Lower leg skin (tissue), 4 donors: ENCODE measurements around the gene RCN2. TPM values are rescaled to one million over a fixed set of nuclear protein-coding genes. Genes with fewer than 3 reads are reported as not detected.

Experiments used
- DNase-seq, 2 donors: peaks; one replicate each; pipeline ENCODE4 v3.0.0-alpha.2; 2019; ENCODE audit warnings: low spot score in 2 of 2
- H3K4me3 ChIP-seq: fragments of 200-600 bp; sonication (generic); 2 replicates; pipeline ENCODE4 v1.5.1; 2017; ENCODE audit warnings: mild to moderate bottlenecking, low read depth; ENCODE audit not compliant: poor library complexity, severe bottlenecking
- POLR2A ChIP-seq, 2 donors: fragments of 450-650 bp; IDR thresholded peaks; one replicate each; pipeline ENCODE4 v1.6.1; 2016 to 2017; ENCODE audit warnings: antibody characterized with exemption in 2 of 2, mild to moderate bottlenecking in 1 of 2, moderate library complexity in 1 of 2
- WGBS, 2 donors: methylation state at CpG; one replicate each; pipeline ENCODE4 v1.1.5; 2018; 5-methylcytosine and 5-hydroxymethylcytosine counted together
- intact Hi-C: fragments of 100-400 bp; cut with DNase I; formaldehyde crosslinking; loops from one replicate; pipeline ENCODE4 v1.15.0; 2023; ENCODE audit warnings: low total_unique reads
- total RNA-seq, 4 donors: library from RNA; depleted of rRNA; stranded (reverse); fragments of >200 nt; gene quantifications; one replicate each; pipeline ENCODE4 v1.1.0, GENCODE V29; 2016
- TF ChIP-seq, protein P1 (sequence below), 3 donors: fragments of 450-650 bp; IDR thresholded peaks; one replicate each; pipeline ENCODE4 v1.5.1; 2016; ENCODE audit warnings: antibody characterized with exemption in 3 of 3, mild to moderate bottlenecking in 3 of 3, moderate library complexity in 2 of 3

The RCN2 gene
- total RNA-seq, 4 donors from 2014 or later, result 21.4 to 29.2 (median 23.8) TPM

DNA sequence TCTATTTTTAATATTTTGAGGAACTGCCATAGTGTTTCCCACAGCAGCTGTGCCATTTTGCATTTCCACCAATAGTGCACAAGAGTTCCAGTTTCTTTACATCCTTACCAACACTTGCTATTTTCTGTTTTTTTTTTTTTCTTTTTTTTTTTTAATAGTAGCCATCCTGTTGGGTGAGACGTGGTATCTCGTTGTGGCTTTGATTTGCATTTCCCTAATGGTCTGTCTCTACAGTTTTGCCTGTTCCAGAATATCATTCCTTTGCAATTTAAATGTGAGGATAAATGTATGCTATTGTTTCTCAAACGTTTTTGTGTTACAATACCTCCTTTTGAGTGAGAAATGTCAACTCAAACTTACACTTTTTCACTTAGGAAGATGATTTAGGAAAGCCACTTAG, 22.4 kb downstream of the RCN2 start:
- TF ChIP-seq, protein P1, sequence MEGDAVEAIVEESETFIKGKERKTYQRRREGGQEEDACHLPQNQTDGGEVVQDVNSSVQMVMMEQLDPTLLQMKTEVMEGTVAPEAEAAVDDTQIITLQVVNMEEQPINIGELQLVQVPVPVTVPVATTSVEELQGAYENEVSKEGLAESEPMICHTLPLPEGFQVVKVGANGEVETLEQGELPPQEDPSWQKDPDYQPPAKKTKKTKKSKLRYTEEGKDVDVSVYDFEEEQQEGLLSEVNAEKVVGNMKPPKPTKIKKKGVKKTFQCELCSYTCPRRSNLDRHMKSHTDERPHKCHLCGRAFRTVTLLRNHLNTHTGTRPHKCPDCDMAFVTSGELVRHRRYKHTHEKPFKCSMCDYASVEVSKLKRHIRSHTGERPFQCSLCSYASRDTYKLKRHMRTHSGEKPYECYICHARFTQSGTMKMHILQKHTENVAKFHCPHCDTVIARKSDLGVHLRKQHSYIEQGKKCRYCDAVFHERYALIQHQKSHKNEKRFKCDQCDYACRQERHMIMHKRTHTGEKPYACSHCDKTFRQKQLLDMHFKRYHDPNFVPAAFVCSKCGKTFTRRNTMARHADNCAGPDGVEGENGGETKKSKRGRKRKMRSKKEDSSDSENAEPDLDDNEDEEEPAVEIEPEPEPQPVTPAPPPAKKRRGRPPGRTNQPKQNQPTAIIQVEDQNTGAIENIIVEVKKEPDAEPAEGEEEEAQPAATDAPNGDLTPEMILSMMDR (IDR thresholded peaks at IDR 0.05), result no peak
- no peak for TF ChIP-seq POLR2A (IDR thresholded peaks at IDR 0.05)
- intact Hi-C loops, result no loop called here
- DNase-seq, result no peak
- WGBS, 2 donors, result 41 to 57% methylated on average over 3 of the region's 3 CpGs
- H3K4me3 ChIP-seq, result no peak overlapping the region

- no peak for TF ChIP-seq POLR2A (IDR thresholded peaks at IDR 0.05)
- TF ChIP-seq, protein P1 (IDR thresholded peaks at IDR 0.05), result no peak
- H3K4me3 ChIP-seq, result no peak overlapping the region
- no peak for DNase-seq
- intact Hi-C loops, result no loop called here
- WGBS, 2 donors, result 50 to 55% methylated on average over 2 of the region's 2 CpGs
Observed at GRCh38 chr15:76954744-76955143, 23.2 kb downstream of the RCN2 start.

DNA sequence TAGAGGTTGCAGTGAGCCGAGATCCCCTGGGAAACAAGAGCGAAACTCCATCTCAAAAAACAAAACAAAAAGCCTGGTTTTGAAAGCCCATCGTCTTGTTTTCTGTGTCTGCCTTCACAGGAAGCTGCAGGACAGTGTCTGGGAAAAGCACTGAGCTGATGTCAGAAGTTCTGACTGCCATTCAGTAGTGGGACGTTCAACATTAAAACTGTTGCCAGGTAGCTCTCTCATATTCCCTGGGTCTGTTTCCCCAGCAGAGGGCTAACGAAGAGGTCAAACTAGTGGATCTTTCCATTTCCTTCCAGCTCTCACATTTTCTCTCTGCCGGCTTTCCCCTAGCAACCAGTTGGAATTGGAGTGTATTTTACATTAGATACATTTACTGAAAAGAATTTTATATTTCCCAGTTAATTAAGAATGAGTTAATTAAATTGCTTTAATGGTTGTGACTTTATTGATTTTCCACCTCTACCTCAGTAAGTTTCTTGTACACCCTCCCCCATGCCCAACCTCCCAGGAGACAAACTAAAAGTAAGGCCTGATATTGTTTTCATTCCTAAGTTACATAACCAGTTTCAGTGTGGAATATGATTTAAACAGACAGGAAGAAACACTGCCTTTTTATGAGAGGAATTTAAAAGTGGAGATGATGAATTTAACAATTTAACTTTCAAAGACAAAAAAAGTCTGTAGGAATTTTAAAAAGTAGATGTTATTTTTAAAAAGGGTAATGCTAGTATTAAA, 29.9 kb downstream of the RCN2 start:
- no peak overlapping the region for H3K4me3 ChIP-seq
- no peak for TF ChIP-seq POLR2A (IDR thresholded peaks at IDR 0.05)
- TF ChIP-seq, protein P1 (IDR thresholded peaks at IDR 0.05), result no peak
- no peak for DNase-seq
- 68 to 75% methylated on average over 6 of the region's 6 CpGs for WGBS, 2 donors
- intact Hi-C loops, result no loop called here

GRCh38 chr15:76962337-76963013, 30.9 kb downstream of the RCN2 start:
- intact Hi-C loops, result no loop called here
- H3K4me3 ChIP-seq, result no peak overlapping the region
- WGBS, 2 donors, result 89 to 94% methylated on average over 9 of the region's 9 CpGs

GRCh38 chr15:76963596-76963995, 32.0 kb downstream of the RCN2 start:
- 42 to 46% methylated on average over 9 of the region's 9 CpGs for WGBS, 2 donors
- intact Hi-C loops, result no loop called here
- TF ChIP-seq, protein P1 (IDR thresholded peaks at IDR 0.05), result no peak
- TF ChIP-seq POLR2A (IDR thresholded peaks at IDR 0.05), result no peak
- DNase-seq, result no peak
- no peak overlapping the region for H3K4me3 ChIP-seq

More at GRCh38 chr15:76962337-76963013, 30.9 kb downstream of the RCN2 start:
- TF ChIP-seq, protein P1 (IDR thresholded peaks at IDR 0.05), result no peak
- no peak for TF ChIP-seq POLR2A (IDR thresholded peaks at IDR 0.05)
- DNase-seq, result no peak
